HCT116 (cell line): ENCODE measurements around the gene NDE1. TPM values are rescaled to one million over a fixed set of nuclear protein-coding genes. Genes with fewer than 3 reads are reported as not detected.

ENCODE experiments used
- ATAC-seq: fragments of 200-7000 bp; cut with Tn5 transposase; 2 replicates; pipeline ENCODE4 v1.9.1; 2020; ENCODE audit warnings: mild to moderate bottlenecking, moderate library complexity
- BruUV-seq: library from RNA; stranded (reverse); fragments of 400-500 nt; replicated peaks from 2 replicates; lab custom pipeline; 2021; lab: Mats Ljungman, UMichigan
- CTCF ChIA-PET: fragments of 300-600 bp; sonication (Branson Sonifier 250); formaldehyde crosslinking; loops from one replicate; lab custom pipeline; 2021; ENCODE audit warnings: antibody characterized with exemption; lab: Charles Lee
- POLR2A ChIA-PET: fragments of 300-600, 350-600 bp; sonication (Branson Sonifier 250); formaldehyde crosslinking; loops from one replicate; lab custom pipeline; 2021; ENCODE audit warnings: antibody characterized with exemption; lab: Charles Lee
- RAD21 ChIA-PET, 2 experiments: fragments of 300-600 bp; sonication (Branson Sonifier 250); formaldehyde crosslinking; loops; one replicate each; lab custom pipeline; 2023; ENCODE audit warnings: low total read pairs in 2 of 2; ENCODE audit not compliant: uncharacterized antibody in 2 of 2, unreplicated experiment in 2 of 2, low non-redundant PET in 1 of 2; lab: Charles Lee
- DNase-seq: peaks from one replicate; pipeline ENCODE4 v3.0.0-alpha.2; 2010; ENCODE audit warnings: low read depth, low spot score
- H2AFZ ChIP-seq: fragments of 200-600 bp; shearing (Covaris generic), sonication (generic); 2 replicates; pipeline ENCODE4 v1.6.1; 2017; ENCODE audit warnings: low read depth, mixed run types, mixed read lengths, antibody characterized with exemption, low read length; ENCODE audit not compliant: poor library complexity, severe bottlenecking
- H3K27ac ChIP-seq: 2 replicates; pipeline ENCODE4 v1.5.1; 2012; ENCODE audit warnings: low read depth, low read length
- H3K27me3 ChIP-seq: fragments of 200-600 bp; sonication (generic); 2 replicates; pipeline ENCODE4 v1.6.1; 2016; ENCODE audit warnings: mixed run types, low read length, mixed read lengths; ENCODE audit not compliant: insufficient read depth
- H3K36me3 ChIP-seq, 2 experiments: fragments of 200-500 bp in 1 of 2; fragments of 200-600 bp in 1 of 2; sonication (Bioruptor generic) in 1 of 2; sonication (generic) in 1 of 2; 2 replicates each; pipeline versions ENCODE4 v1.5.1 to v1.6.1; 2014 to 2016; ENCODE audit warnings: low read length in 2 of 2, inconsistent platforms in 1 of 2, mixed read lengths in 1 of 2, mixed run types in 1 of 2; ENCODE audit not compliant: insufficient read depth in 2 of 2, control insufficient read depth in 1 of 2
- H3K4me1 ChIP-seq, 2 experiments: fragments of 200-600 bp in 1 of 2; sonication (generic) in 1 of 2; 2 replicates each; pipeline versions ENCODE4 v1.5.1 to v1.6.1; 2012 to 2017; ENCODE audit warnings: low read length in 2 of 2, inconsistent platforms in 1 of 2, mild to moderate bottlenecking in 1 of 2, mixed read lengths in 1 of 2, mixed run types in 1 of 2, moderate library complexity in 1 of 2; ENCODE audit not compliant: insufficient read depth in 2 of 2, control insufficient read depth in 1 of 2
- H3K4me2 ChIP-seq: fragments of 200-600 bp; sonication (generic); 2 replicates; pipeline ENCODE4 v1.6.1; 2017; ENCODE audit warnings: mixed run types, low read length, mixed read lengths
- H3K4me3 ChIP-seq, 2 experiments: fragments of 200-600 bp in 1 of 2; sonication (generic) in 1 of 2; replicated peaks in 1 of 2; 2 replicates each; pipeline ENCODE4 v1.5.1; 2011 to 2016; ENCODE audit warnings: low read length in 2 of 2, control low read depth in 1 of 2, low read depth in 1 of 2, mild to moderate bottlenecking in 1 of 2, mixed read lengths in 1 of 2, mixed run types in 1 of 2
- H3K79me2 ChIP-seq: fragments of 200-600 bp; sonication (generic); 2 replicates; pipeline ENCODE4 v1.6.1; 2017; ENCODE audit warnings: mild to moderate bottlenecking, mixed run types, low read length, moderate library complexity, mixed read lengths; ENCODE audit not compliant: insufficient read depth
- H3K9ac ChIP-seq: fragments of 200-600 bp; sonication (generic); 2 replicates; pipeline ENCODE4 v1.6.1; 2016; ENCODE audit warnings: low read length, mixed read lengths
- H3K9me2 ChIP-seq: fragments of 200-600 bp; sonication (generic), shearing (Covaris generic); 2 replicates; pipeline ENCODE4 v1.6.1; 2017; ENCODE audit warnings: mixed run types, mild to moderate bottlenecking, moderate library complexity; ENCODE audit not compliant: insufficient read depth
- H3K9me3 ChIP-seq, 2 experiments: fragments of 200-500 bp in 1 of 2; fragments of 200-600 bp in 1 of 2; sonication (Bioruptor generic) in 1 of 2; sonication (generic) in 1 of 2; 2 replicates each; pipeline ENCODE4 v1.6.1; 2014 to 2017; ENCODE audit warnings: low read length in 2 of 2, mixed read lengths in 2 of 2, inconsistent platforms in 1 of 2, low read depth in 1 of 2, mild to moderate bottlenecking in 1 of 2, mixed run types in 1 of 2, moderate library complexity in 1 of 2; ENCODE audit not compliant: control insufficient read depth in 1 of 2, insufficient read depth in 1 of 2
- H4K20me1 ChIP-seq: fragments of 200-600 bp; sonication (generic), shearing (Covaris generic); 2 replicates; pipeline ENCODE4 v1.6.1; 2017; ENCODE audit warnings: mixed run types, mild to moderate bottlenecking, moderate library complexity; ENCODE audit not compliant: insufficient read depth
- CBX3 ChIP-seq: IDR thresholded peaks from 2 replicates; pipeline ENCODE4 v1.6.1; 2012; ENCODE audit warnings: low read depth
- CEBPB ChIP-seq: IDR thresholded peaks from 2 replicates; pipeline ENCODE4 v1.6.1; 2012; ENCODE audit warnings: low read depth
- CTCF ChIP-seq, 3 experiments: fragments of 200-600 bp in 1 of 3; sonication (generic) in 1 of 3; IDR thresholded peaks in 2 of 3; conservative IDR thresholded peaks in 1 of 3; 2 replicates each; pipeline ENCODE4 v1.5.1; 2012 to 2017; ENCODE audit warnings: low read depth in 2 of 3, low read length in 2 of 3, antibody characterized with exemption in 1 of 3, borderline replicate concordance in 1 of 3, control low read depth in 1 of 3, mild to moderate bottlenecking in 1 of 3, mixed read lengths in 1 of 3, mixed run types in 1 of 3, moderate library complexity in 1 of 3; ENCODE audit not compliant: insufficient read depth in 1 of 3
- EGR1 ChIP-seq: IDR thresholded peaks from 2 replicates; pipeline ENCODE4 v1.6.1; 2012; ENCODE audit warnings: low read depth
- ELF1 ChIP-seq: IDR thresholded peaks from 2 replicates; pipeline ENCODE4 v1.6.1; 2012; ENCODE audit warnings: low read depth, borderline replicate concordance
- EZH2 ChIP-seq: fragments of 200-600 bp; sonication (generic); IDR thresholded peaks from 2 replicates; pipeline ENCODE4 v1.6.1; 2017; ENCODE audit warnings: antibody characterized with exemption, mixed run types
- EZH2phosphoT487 ChIP-seq: fragments of 200-600 bp; IDR thresholded peaks from 2 replicates; pipeline ENCODE4 v1.6.1; 2018; ENCODE audit warnings: antibody characterized with exemption, borderline replicate concordance
- FOSL1 ChIP-seq: IDR thresholded peaks from 2 replicates; pipeline ENCODE4 v1.6.1; 2012; ENCODE audit warnings: low read depth
- JUND ChIP-seq: IDR thresholded peaks from 2 replicates; pipeline ENCODE4 v1.6.1; 2012
- MAX ChIP-seq: IDR thresholded peaks from 2 replicates; pipeline ENCODE4 v1.6.1; 2012
- POLR2A ChIP-seq: IDR thresholded peaks from 2 replicates; pipeline ENCODE4 v1.7.0; 2011; ENCODE audit warnings: borderline replicate concordance; ENCODE audit not compliant: insufficient read depth, insufficient read length; ENCODE audit errors: extremely low read depth
- POLR2AphosphoS5 ChIP-seq: IDR thresholded peaks from 2 replicates; pipeline ENCODE4 v1.6.1; 2011; ENCODE audit warnings: mild to moderate bottlenecking, low read depth, low read length, moderate library complexity
- REST ChIP-seq: IDR thresholded peaks from 2 replicates; pipeline ENCODE4 v1.6.1; 2012; ENCODE audit warnings: low read depth
- SIN3A ChIP-seq: IDR thresholded peaks from 2 replicates; pipeline ENCODE4 v1.6.1; 2012; ENCODE audit warnings: low read depth
- SP1 ChIP-seq: IDR thresholded peaks from 2 replicates; pipeline ENCODE4 v1.6.1; 2012; ENCODE audit warnings: low read depth
- SRF ChIP-seq: IDR thresholded peaks from 2 replicates; pipeline ENCODE4 v1.6.1; 2012; ENCODE audit warnings: low read depth
- YY1 ChIP-seq: IDR thresholded peaks from 2 replicates; pipeline ENCODE4 v1.6.1; 2011; ENCODE audit warnings: low read length, low read depth, moderate library complexity, mild to moderate bottlenecking; ENCODE audit not compliant: insufficient replicate concordance; ENCODE audit errors: extremely low read depth
- ZBTB33 ChIP-seq: IDR thresholded peaks from 2 replicates; pipeline ENCODE4 v1.6.1; 2011; ENCODE audit warnings: mild to moderate bottlenecking, low read length, moderate library complexity; ENCODE audit not compliant: insufficient replicate concordance; ENCODE audit errors: extremely low read depth
- ZFX ChIP-seq: fragments of 450-650 bp; IDR thresholded peaks from 2 replicates; pipeline ENCODE4 v1.6.1; 2017
- ZNF274 ChIP-seq: fragments of 200-500 bp; sonication (Bioruptor generic); IDR thresholded peaks from 2 replicates; pipeline ENCODE4 v1.6.1; 2014; ENCODE audit warnings: mild to moderate bottlenecking, low read depth, low read length, inconsistent platforms
- intact Hi-C: fragments of 100-400 bp; cut with micrococcal nuclease; formaldehyde crosslinking; loops from 2 replicates; pipeline ENCODE4 v1.10.0; 2022
- total RNA-seq: library from RNA; stranded (reverse); gene quantifications from one replicate; pipeline ENCODE4 v1.2.1, GENCODE V29; 2021; ENCODE audit not compliant: unreplicated experiment

The NDE1 gene
- total RNA-seq, 1 experiment from 2014 or later = 103 TPM

GRCh38 chr16:15736529-15736928 is 86.5 kb downstream of the NDE1 start:
- CTCF ChIA-PET = no interaction called here

More at GRCh38 chr16:15736529-15736928, 86.5 kb downstream of the NDE1 start:
- no peaks in the 10 kb centered on the region for H3K9me3 ChIP-seq
- BruUV-seq = no TSS peak
- no peaks in the 10 kb centered on the region for H3K36me3 ChIP-seq
- ATAC-seq = no peak
- H3K9ac ChIP-seq = no peak overlapping the region
- H3K27ac ChIP-seq = no peak overlapping the region
- ChIA-PET POLR2A (no interaction called here), RAD21 (no interaction called here)
- no peaks in the 10 kb centered on the region for H3K79me2 ChIP-seq
- H2AFZ ChIP-seq = no peak overlapping the region
- intact Hi-C loops = no loop called here
- no peaks in the 10 kb centered on the region for H4K20me1 ChIP-seq
- no peaks in the 10 kb centered on the region for H3K4me1 ChIP-seq
- no peaks in the 10 kb centered on the region for H3K9me2 ChIP-seq
- DNase-seq = no peak
- H3K27me3 ChIP-seq = no peaks in the 10 kb centered on the region
- no peak overlapping the region for H3K4me3 ChIP-seq
- H3K4me2 ChIP-seq = no peak overlapping the region
- TF ChIP-seq EZH2 (no peak), POLR2A (no peak), ZNF274 (no peak), FOSL1 (no peak), ELF1 (no peak), SIN3A (no peak), CEBPB (no peak), REST (no peak), CBX3 (no peak), POLR2AphosphoS5 (no peak), EGR1 (no peak), ZBTB33 (no peak), YY1 (no peak), CTCF (IDR thresholded peaks at IDR 0.05 in 2 of 3, conservative IDR thresholded peaks at IDR 0.05 in 1 of 3; ENCODE audit: borderline replicate concordance in 1 of 3, insufficient read depth in 1 of 3, low read depth in 2 of 3, low read length in 2 of 3) (no peak), SP1 (no peak), EZH2phosphoT487 (no peak), ZFX (no peak), MAX (no peak), SRF (no peak), JUND (no peak)
